Left forelimb (tissue), 1 donor: ENCODE results near the gene MYO7B.

Experiments
- DNase-seq: peaks from one replicate; pipeline ENCODE4 v3.0.0-alpha.2; 2018; ENCODE audit warnings: low spot score

Gene MYO7B

DNA sequence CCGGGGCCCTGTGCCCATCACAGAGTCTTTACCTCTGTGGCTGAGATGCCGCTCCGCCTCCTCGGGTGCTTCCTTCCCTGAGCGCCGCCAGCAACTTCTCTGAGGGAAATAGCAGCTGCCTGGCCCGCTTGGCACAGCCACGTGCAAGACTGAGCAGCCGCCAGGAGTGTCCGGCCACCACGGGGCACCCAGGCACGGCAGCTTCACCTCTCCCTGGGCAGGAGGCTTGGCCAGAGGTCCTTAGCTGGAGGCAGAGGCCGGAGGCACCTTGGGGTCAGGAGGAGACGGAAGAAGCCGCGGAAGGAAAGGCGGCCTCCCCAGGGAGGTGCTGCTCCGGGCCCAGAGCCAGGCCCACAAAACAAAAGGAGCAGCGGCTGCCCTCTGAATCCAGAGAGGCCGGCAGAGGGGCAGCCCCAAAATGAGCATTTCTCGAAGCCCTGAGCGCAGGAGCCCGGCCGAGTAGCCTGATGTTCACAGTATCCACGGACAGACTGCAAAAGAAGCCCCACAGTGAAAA is 145.9 kb downstream of the MYO7B start:
- DNase-seq: no peak

DNA sequence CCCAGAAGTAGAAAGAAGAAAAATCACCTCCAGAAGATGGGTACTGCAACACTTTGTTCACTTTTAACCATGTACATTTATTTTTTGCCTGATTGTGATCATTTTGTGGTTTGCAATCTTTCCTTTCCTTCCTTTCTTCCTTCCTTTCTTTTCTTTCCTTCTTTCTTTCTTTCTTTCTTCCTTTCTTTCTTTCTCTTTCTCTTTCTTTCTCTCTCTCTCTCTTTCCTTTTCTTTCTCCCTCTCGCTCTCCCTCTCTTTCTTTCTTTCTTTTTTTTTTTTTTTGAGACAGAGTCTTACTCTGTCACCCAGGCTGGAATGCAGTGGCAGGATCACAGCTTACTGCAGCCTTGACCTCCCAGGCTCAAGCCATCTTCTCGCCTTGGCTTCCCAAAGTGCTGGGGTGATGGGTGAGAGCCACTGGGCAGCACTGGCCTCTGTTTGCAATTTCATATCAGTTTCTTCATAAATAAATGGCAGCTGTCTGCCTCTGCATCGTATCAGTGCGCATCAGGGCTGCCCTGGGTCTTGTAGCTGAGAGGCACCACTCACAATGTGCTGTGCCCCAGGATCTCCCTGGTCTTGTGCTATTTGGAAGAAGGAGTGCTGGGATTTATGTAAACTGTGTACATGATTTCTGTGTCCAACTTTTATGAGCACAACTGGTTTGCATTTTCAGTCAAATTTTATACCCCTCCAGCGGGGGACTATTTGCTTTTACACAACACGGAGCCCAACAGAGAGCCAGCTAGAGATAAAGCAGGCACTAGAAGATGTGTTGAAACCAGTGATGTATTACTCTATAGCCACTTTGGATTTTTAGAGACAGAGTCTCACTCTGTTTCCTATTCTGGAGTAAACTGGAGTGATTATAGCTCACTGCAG is 146.7 kb downstream of the MYO7B start:
- DNase-seq: no peak

DNA sequence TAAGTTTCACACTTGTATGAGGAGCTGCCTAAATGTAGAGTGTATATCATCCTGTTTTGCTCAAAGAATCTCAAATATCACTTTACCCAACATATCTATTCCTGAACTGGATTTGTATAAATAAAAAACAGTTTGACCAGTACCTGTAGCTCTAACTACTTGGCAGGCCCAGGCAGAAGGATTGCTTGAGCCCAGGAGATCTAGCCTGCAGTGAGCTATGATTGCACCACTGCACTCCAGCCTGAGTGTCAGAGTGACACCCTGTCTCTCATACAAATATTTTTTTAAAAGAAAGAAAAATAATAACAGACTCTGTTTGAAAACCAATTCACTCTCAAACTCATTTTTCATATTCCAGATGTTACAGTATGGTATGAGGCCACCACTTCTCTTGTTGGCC is 147.6 kb downstream of the MYO7B start:
- no peak for DNase-seq

DNA sequence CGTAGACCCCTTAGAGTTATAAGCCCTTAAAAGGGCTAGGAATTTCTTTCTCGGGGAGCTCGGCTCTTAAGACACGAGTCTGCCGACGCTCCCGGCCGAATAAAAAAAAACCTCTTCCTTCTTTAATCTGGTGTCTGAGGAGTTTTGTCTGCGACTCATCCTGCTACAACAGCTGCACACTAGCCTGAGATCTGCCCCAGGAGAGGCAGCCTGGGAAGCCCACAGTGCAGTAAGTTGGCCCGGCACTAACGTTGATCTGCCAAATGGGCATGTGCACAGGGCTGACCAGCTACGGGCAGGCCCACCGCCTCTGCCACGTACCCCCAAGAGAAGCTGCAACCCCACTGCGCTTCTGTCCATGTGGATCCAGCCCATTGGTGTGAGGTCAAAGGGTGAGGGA is 148.3 kb downstream of the MYO7B start:
- no peak for DNase-seq

DNA sequence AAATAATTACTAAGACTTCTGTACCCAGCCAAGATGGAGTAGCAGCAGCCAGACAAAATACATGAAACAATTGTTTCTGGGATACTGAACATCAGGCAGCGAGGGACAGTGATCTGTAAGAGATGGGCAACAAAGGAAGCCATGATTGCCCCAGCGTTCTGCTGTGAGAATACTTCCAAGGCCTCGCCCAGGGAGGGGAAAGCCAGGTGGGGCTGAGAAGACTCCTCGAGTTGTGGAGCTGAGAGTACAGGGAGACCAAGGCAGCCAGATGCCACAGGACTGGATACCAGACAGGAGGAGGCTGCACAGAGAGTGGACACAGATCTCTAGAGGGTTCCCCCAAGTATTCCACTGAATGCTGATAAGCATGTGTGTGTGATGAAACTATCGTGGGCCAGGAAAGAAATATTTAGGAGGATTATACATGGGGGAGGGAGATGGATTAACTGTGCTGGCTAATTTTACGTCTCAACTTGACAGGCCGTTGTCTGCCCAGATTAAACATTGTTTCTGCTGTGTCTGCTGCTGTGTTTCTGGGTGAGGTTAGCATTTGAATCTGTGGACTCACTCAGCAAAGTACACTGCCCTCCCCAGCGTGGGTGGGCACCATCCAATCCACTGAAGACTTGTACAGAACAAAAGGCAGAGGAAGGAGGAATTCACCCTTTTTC is 150.1 kb downstream of the MYO7B start:
- DNase-seq: no peak
